ENCODE results near the gene SLC47A1.

DNA sequence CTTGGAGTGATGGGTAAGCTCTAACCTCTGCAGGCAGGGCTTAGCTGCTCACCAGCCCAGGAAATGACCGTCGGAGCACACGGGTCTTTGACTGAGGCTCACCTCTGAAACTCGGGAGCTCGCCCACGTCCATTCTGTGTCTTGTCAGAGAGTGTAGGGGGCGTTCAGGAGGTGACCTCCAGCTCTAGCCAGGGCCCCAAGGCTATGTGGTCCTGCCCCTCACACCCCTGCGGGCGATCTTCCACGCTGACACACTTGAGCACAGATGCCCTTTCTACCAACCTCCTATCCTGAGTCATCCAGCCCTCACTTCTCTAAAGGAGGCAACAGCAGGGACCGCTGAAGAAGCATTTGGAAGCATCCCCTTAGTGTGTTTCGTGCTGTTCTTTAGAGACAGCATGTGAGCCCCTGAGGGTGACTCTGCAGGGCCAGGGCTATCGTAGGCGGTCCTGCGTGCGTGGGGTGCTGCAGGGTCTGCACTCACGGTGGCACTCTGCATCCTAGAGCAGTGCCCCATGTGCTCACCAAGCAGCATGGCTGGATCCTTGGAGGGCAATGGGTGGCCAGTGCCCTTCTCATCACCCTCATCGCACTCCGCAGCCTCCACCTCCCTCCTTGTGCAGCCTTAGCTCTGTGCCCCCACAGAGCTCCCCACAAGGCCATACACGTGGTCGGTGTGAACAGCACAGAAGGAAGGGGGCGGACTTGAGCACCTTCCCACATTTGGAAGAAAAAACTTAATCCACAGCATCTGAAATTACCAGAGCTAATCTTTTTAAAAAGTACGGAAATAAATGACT, 33.8 kb downstream of the SLC47A1 start:
- TF ChIP-seq POLR2A (IDR thresholded peaks at IDR 0.05; ENCODE audit: low read depth, low read length), result no peak
- TF ChIP-seq, protein P1, sequence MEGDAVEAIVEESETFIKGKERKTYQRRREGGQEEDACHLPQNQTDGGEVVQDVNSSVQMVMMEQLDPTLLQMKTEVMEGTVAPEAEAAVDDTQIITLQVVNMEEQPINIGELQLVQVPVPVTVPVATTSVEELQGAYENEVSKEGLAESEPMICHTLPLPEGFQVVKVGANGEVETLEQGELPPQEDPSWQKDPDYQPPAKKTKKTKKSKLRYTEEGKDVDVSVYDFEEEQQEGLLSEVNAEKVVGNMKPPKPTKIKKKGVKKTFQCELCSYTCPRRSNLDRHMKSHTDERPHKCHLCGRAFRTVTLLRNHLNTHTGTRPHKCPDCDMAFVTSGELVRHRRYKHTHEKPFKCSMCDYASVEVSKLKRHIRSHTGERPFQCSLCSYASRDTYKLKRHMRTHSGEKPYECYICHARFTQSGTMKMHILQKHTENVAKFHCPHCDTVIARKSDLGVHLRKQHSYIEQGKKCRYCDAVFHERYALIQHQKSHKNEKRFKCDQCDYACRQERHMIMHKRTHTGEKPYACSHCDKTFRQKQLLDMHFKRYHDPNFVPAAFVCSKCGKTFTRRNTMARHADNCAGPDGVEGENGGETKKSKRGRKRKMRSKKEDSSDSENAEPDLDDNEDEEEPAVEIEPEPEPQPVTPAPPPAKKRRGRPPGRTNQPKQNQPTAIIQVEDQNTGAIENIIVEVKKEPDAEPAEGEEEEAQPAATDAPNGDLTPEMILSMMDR (conservative IDR thresholded peaks at IDR 0.05; ENCODE audit: low read depth, low read length), result no peak
- no peak for TF ChIP-seq SMC3 (IDR thresholded peaks at IDR 0.05; ENCODE audit: low read depth, low read length)
- no peak for TF ChIP-seq MAFK (IDR thresholded peaks at IDR 0.05; ENCODE audit: low read depth, low read length)
- no peak for TF ChIP-seq RCOR1 (IDR thresholded peaks at IDR 0.05; ENCODE audit: insufficient replicate concordance, low read length)
- no peak for TF ChIP-seq CEBPB (IDR thresholded peaks at IDR 0.05; ENCODE audit: low read depth, low read length)
- TF ChIP-seq RFX5 (IDR thresholded peaks at IDR 0.05; ENCODE audit: low read depth, low read length), result no peak
- no peak for TF ChIP-seq NFE2L2 (IDR thresholded peaks at IDR 0.05; ENCODE audit: low read depth, low read length)
- no peak for TF ChIP-seq MAZ (IDR thresholded peaks at IDR 0.05; ENCODE audit: borderline replicate concordance, low read depth, low read length)
- TF ChIP-seq CHD1 (IDR thresholded peaks at IDR 0.05; ENCODE audit: low read depth, low read length), result no peak

Data from IMR-90 (cell line).